Measurements from ENCODE around the gene GNB4.

DNA sequence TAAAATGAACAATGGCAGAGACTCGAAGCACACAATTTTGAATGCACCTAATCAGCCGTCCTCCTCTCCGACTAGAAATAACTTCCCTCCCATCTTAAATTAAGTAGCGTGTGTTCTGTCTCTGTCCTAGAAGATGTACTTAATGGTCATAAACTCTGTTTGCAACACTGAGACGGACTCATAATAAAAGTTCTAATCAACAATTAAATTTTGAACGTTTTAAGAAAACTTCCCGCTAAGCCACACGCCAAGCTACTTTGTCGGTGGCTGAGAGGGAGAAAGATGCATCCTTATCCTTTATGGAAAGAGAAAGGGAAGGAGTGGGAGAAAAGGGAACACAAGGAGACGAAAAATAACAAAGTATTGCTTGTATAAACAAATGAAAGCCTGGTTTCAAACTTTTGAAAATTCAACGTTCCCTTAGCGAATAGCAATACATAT, 989 bp downstream of the GNB4 start:
- TF ChIP-seq POLR2AphosphoS5 (IDR thresholded peaks at IDR 0.05; ENCODE audit: low read depth, low read length) = no peak
- no peak for TF ChIP-seq REST (IDR thresholded peaks at IDR 0.05; ENCODE audit: insufficient read depth in 1 of 2, low read depth in 2 of 2, low read length in 2 of 2)
